Pancreas (tissue), 10 donors: ENCODE results near the gene PABPN1L. TPM values are rescaled to one million over a fixed set of nuclear protein-coding genes. Genes with fewer than 3 reads are reported as not detected.

Experiments
- ATAC-seq, 4 donors: fragments of 200-7000 bp; cut with Tn5 transposase; one replicate each; pipeline versions ENCODE4 v1.8.0 to v1.9.1; 2020; ENCODE audit warnings: mild to moderate bottlenecking in 4 of 4, moderate library complexity in 4 of 4
- DNase-seq, 6 donors: peaks; one replicate each; pipeline ENCODE4 v3.0.0-alpha.2; 2020
- FAIRE-seq: peaks from 2 replicates; lab custom pipeline; 2012; peaks lifted over from hg19 to GRCh38; lab: Jason Lieb, UNC
- H3K27ac ChIP-seq, 4 donors: fragments of 200-600 bp; sonication (generic); 1 replicate in 3 of 4; 2 replicates in 1 of 4; pipeline versions ENCODE4 v1.5.0 to v1.8.0; 2020
- H3K27me3 ChIP-seq, 4 donors: fragments of 200-600 bp; one replicate each; pipeline ENCODE4 v1.8.0; 2021
- H3K36me3 ChIP-seq, 3 donors: fragments of 200-600 bp; sonication (generic) in 1 of 3; one replicate each; pipeline versions ENCODE4 v1.5.0 to v1.8.0; 2020 to 2021
- H3K4me1 ChIP-seq, 3 donors: fragments of 200-600 bp; one replicate each; pipeline ENCODE4 v1.8.0; 2021
- H3K4me3 ChIP-seq, 4 donors: fragments of 200-600 bp; sonication (generic) in 2 of 4; one replicate each; pipeline versions ENCODE4 v1.5.0 to v1.8.0; 2020 to 2021
- H3K9me3 ChIP-seq, 4 donors: fragments of 200-600 bp; one replicate each; pipeline ENCODE4 v1.8.0; 2021
- WGBS, 2 donors: extraction: QIAGEN DNeasy Blood & Tissue Kit; methylation state at CpG; one replicate each; pipeline ENCODE4 v1.1.7; 2013; 5-methylcytosine and 5-hydroxymethylcytosine counted together
- intact Hi-C, 3 donors: fragments of 100-400 bp; cut with DNase I; formaldehyde crosslinking; loops; one replicate each; pipeline versions ENCODE4 v1.11.1 to v1.14.2; 2022
- polyA plus RNA-seq, 2 donors: library from polyadenylated mRNA; stranded (reverse); fragments of 200-250 nt; gene quantifications; one replicate each; pipeline ENCODE4 v1.2.3, GENCODE V29; 2013
- total RNA-seq, 6 donors: library from RNA; stranded (reverse); fragmentation: NEBNext Ultra II Directional in 4 of 6; extraction: Animal tissue kit (Norgen Biotek cat#: 25700) in 4 of 6; gene quantifications; one replicate each; pipeline versions ENCODE4 v1.2.1 to v1.2.4, GENCODE V29; 2021 to 2023
- TF ChIP-seq, protein P1 (sequence below), 4 donors: fragments of 200-600 bp; sonication (generic) in 3 of 4; IDR thresholded peaks; one replicate each; pipeline versions ENCODE4 v1.5.0 to v1.8.0; 2021; ENCODE audit warnings: antibody characterized with exemption in 4 of 4
- donor health status: healthy with polysubstance abuse.
- donor health status: DM: no; HTN: no; CAD: no; lungs with moderate emphysema.
- donor health status: DM: no; HTN: no; CAD: no.
- donor health status: control.
- donor health status: control.
- donor health status: Bipolar disorder and iron deficiency.
- donor health status: DM: yes; HTN: yes; CAD: no.
- donor health status: DM: no; HTN: no; CAD: no.
- donor health status: DM: no; HTN: no; CAD: no.
- donor health status: DM: yes; HTN: yes; CAD: no.

Gene PABPN1L
- total and polyA plus RNA-seq, 8 donors: 0.23 to 0.65 (median 0.35) TPM; not detected in 3

DNA sequence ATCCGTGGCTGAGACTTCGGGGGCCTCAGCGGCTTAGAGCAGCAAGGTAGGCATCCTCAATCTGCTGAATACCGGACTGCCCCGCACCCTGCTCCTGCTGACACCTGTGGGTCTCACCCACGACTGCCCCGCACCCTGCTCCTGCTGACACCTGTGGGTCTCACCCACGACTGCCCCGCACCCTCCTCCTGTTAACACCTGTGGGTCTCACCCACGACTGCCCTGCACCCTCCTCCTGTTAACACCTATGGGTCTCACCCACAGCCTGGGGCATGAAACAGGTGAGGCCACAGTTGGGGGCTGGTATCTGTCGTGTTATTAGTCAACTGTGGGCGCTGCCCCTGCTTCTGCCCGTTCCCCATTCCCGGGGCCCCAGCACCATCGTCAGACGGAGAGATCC lies 36.3 kb upstream of the PABPN1L start:
- intact Hi-C loops: no loop called here
- TF ChIP-seq, protein P1, sequence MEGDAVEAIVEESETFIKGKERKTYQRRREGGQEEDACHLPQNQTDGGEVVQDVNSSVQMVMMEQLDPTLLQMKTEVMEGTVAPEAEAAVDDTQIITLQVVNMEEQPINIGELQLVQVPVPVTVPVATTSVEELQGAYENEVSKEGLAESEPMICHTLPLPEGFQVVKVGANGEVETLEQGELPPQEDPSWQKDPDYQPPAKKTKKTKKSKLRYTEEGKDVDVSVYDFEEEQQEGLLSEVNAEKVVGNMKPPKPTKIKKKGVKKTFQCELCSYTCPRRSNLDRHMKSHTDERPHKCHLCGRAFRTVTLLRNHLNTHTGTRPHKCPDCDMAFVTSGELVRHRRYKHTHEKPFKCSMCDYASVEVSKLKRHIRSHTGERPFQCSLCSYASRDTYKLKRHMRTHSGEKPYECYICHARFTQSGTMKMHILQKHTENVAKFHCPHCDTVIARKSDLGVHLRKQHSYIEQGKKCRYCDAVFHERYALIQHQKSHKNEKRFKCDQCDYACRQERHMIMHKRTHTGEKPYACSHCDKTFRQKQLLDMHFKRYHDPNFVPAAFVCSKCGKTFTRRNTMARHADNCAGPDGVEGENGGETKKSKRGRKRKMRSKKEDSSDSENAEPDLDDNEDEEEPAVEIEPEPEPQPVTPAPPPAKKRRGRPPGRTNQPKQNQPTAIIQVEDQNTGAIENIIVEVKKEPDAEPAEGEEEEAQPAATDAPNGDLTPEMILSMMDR (IDR thresholded peaks at IDR 0.05): no peak
- 75 to 77% methylated on average over 16 of the region's 16 CpGs for WGBS, 2 donors
- Histone ChIP-seq H3K27ac (no peak overlapping the region), H3K4me3 (no peak overlapping the region), H3K27me3 (no peaks in the 10 kb centered on the region), H3K9me3 (no peaks in the 10 kb centered on the region), H3K4me1 (no peaks in the 10 kb centered on the region), H3K36me3 (peaks cover 0 to 3% (median 0%) of the 10 kb centered on the region in 3 donors)
- FAIRE-seq: no peak
- ATAC-seq: no peak
- no peak for DNase-seq

GRCh38 chr16:88901718-88902337 lies 35.4 kb upstream of the PABPN1L start:
- Histone ChIP-seq H3K9me3 (no peaks in the 10 kb centered on the region), H3K4me3 (no peak overlapping the region), H3K27me3 (no peaks in the 10 kb centered on the region), H3K36me3 (peaks cover 0 to 7% (median 0%) of the 10 kb centered on the region in 3 donors), H3K4me1 (no peaks in the 10 kb centered on the region), H3K27ac (no peak overlapping the region)
- FAIRE-seq (no peak), ATAC-seq (no peak), DNase-seq (no peak)
- intact Hi-C loops: no loop called here
- TF ChIP-seq, protein P1 (IDR thresholded peaks at IDR 0.05): no peak
- 81 to 84% methylated on average over 26 of the region's 26 CpGs for WGBS, 2 donors

DNA sequence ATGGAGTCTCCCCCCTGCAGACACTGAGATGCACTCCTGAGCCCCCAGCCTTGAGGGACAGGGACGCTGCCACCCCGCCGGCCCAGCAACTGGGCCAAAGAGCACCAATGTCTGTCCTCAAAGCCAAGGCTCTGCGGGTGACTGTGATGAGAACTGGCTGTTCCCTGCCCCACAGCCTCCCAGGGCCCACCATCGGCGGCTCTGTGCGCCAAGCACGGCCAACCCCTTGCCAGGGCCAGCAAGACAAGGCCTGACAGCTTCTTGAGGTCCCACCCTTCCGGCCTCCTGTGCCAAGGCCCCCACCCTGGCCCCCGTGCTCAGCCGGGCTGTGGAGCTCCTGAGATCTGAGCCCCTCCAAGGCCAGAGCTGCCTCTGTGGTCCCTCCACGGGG lies 34.2 kb upstream of the PABPN1L start:
- no peaks in the 10 kb centered on the region for H3K9me3 ChIP-seq
- FAIRE-seq: no peak
- DNase-seq: no peak
- H3K4me3 ChIP-seq: no peak overlapping the region
- H3K27me3 ChIP-seq: no peaks in the 10 kb centered on the region
- H3K4me1 ChIP-seq: no peaks in the 10 kb centered on the region
- no peak overlapping the region for H3K27ac ChIP-seq
- intact Hi-C loops: no loop called here
- 92 to 94% methylated on average over 12 of the region's 12 CpGs for WGBS, 2 donors
- no peak for ATAC-seq
- TF ChIP-seq, protein P1 (IDR thresholded peaks at IDR 0.05): no peak
- H3K36me3 ChIP-seq: peaks cover 0 to 7% (median 0%) of the 10 kb centered on the region in 3 donors

- Histone ChIP-seq H3K9me3 (no peaks in the 10 kb centered on the region), H3K27ac (no peak overlapping the region), H3K36me3 (peaks cover 0 to 7% (median 0%) of the 10 kb centered on the region in 3 donors), H3K4me1 (no peaks in the 10 kb centered on the region), H3K4me3 (no peak overlapping the region), H3K27me3 (no peaks in the 10 kb centered on the region)
- DNase-seq (no peak), ATAC-seq (no peak), FAIRE-seq (no peak)
- WGBS, 2 donors: 88 to 91% methylated on average over 41 of the region's 41 CpGs
- TF ChIP-seq, protein P1 (IDR thresholded peaks at IDR 0.05): no peak
- intact Hi-C loops: no loop called here
Measured at GRCh38 chr16:88899901-88900661, 33.6 kb upstream of the PABPN1L start.
